NT2/D1 (cell line): Measurements from ENCODE around the gene FRMD5.

Experiments used
- YY1 ChIP-seq: IDR thresholded peaks from 2 replicates; pipeline ENCODE4 v1.6.1; 2011; ENCODE audit not compliant: insufficient read length, insufficient read depth
- ZNF274 ChIP-seq: IDR thresholded peaks from 2 replicates; pipeline ENCODE4 v1.6.1; 2011; ENCODE audit warnings: mild to moderate bottlenecking, low read depth, low read length

GRCh38 chr15:43919540-43920253, 275.4 kb downstream of the FRMD5 start:
- TF ChIP-seq ZNF274 = no peak
- no peak for TF ChIP-seq YY1
